Renal pelvis (tissue), 4 donors: ENCODE measurements around the gene COG7. TPM values are rescaled to one million over a fixed set of nuclear protein-coding genes. Genes with fewer than 3 reads are reported as not detected.
"Not testable (repeated sequence)": the region's sequence is repeated elsewhere in the genome, so short reads cannot be mapped to it uniquely, and the experiment has no call there.

ENCODE experiments used
- DNase-seq: peaks from one replicate; pipeline ENCODE4 v3.0.0-alpha.2; 2013
- polyA plus RNA-seq, 3 donors: library from polyadenylated mRNA; unstranded; fragments of 120-200 nt; gene quantifications; one replicate each; pipeline ENCODE4 v1.2.1, GENCODE V29; 2013; ENCODE audit not compliant: insufficient read length in 3 of 3

Gene COG7
- polyA plus RNA-seq, 3 donors, result 21.8 to 40.0 (median 35.0) TPM

GRCh38 chr16:23420011-23420410, 33.0 kb downstream of the COG7 start:
- no peak for DNase-seq

- no peak for DNase-seq
Observed at GRCh38 chr16:23416816-23417215, 36.2 kb downstream of the COG7 start.

- DNase-seq, result no peak
Observed at GRCh38 chr16:23414731-23415130, 38.3 kb downstream of the COG7 start.

- DNase-seq, result no peak
Observed at GRCh38 chr16:23410176-23410575, 42.8 kb downstream of the COG7 start.

GRCh38 chr16:23409522-23409921, 43.5 kb downstream of the COG7 start:
- DNase-seq, result no peak

- no peak for DNase-seq
Observed at GRCh38 chr16:23408823-23409298, 44.1 kb downstream of the COG7 start.

GRCh38 chr16:23408242-23408822, 44.7 kb downstream of the COG7 start:
- DNase-seq, result no peak

- DNase-seq, result no peak
Observed at GRCh38 chr16:23407436-23408127, 45.4 kb downstream of the COG7 start.

GRCh38 chr16:23406546-23407240, 46.3 kb downstream of the COG7 start:
- DNase-seq, result no peak

GRCh38 chr16:23406024-23406423, 47.0 kb downstream of the COG7 start:
- DNase-seq, result no peak

GRCh38 chr16:23403547-23403946, 49.4 kb downstream of the COG7 start:
- DNase-seq, result no peak

GRCh38 chr16:23402100-23402499, 50.9 kb downstream of the COG7 start:
- no peak for DNase-seq

GRCh38 chr16:23401139-23401538, 51.9 kb downstream of the COG7 start:
- no peak for DNase-seq

- DNase-seq, result not testable (repeated sequence)
Observed at GRCh38 chr16:23400447-23400846, 52.5 kb downstream of the COG7 start.

GRCh38 chr16:23398987-23399805, 53.8 kb downstream of the COG7 start:
- DNase-seq, result peak; percentile 49

- no peak for DNase-seq
Observed at GRCh38 chr16:23397464-23397863, 55.5 kb downstream of the COG7 start.

GRCh38 chr16:23395732-23396131, 57.3 kb downstream of the COG7 start:
- DNase-seq, result no peak

GRCh38 chr16:23394141-23394831, 58.7 kb downstream of the COG7 start:
- no peak for DNase-seq

- DNase-seq, result no peak
Observed at GRCh38 chr16:23392223-23392600, 60.8 kb downstream of the COG7 start.

GRCh38 chr16:23391381-23392222, 61.4 kb downstream of the COG7 start:
- DNase-seq, result no peak

GRCh38 chr16:23389936-23390335, 63.1 kb downstream of the COG7 start:
- DNase-seq, result not testable (repeated sequence)
